ENCODE data around the gene BNC1.

DNA sequence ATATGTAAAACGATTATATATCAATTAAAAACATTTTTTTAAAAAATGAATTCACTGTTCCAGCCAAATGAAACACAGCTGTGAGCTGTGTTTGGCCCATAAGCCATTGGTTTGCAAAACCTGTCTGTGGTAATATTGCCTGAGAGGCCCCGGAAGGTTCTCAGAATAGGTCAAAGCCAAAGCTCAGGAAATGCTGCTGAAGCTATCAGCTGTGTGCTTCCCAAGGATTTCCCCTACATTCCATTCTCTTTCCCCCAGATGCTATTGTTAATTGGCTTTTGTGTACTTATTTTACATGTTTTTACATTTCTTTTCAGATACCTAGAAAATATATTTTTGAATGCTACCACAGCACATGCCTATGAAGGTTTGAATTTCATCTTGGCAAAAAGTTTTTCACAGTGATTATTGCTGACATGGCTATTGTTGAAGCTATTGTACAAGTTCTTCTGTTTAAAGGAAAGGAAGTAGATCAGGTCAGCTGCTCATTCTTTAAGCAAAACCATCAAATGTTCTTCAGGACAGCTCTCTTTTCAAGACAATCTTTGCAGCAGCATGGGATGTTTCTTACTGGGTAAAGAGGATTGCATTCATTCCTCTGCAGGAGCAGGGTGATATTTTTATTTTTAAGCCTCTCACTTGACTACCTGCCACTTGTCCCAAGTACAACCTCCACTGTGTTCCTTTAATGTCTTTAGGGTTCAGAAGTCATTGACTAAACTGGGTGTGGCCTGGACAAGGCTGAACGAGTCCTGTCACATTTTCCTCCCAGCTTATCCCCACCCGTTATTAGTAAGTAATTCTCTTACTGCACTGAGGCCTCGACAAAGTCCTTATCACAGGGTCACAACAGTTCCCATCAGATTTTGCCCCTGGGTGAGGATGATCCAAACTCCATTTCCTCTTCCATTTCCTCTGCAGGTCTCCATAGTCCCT lies 26.3 kb upstream of the BNC1 start:
- TF ChIP-seq, protein P1, sequence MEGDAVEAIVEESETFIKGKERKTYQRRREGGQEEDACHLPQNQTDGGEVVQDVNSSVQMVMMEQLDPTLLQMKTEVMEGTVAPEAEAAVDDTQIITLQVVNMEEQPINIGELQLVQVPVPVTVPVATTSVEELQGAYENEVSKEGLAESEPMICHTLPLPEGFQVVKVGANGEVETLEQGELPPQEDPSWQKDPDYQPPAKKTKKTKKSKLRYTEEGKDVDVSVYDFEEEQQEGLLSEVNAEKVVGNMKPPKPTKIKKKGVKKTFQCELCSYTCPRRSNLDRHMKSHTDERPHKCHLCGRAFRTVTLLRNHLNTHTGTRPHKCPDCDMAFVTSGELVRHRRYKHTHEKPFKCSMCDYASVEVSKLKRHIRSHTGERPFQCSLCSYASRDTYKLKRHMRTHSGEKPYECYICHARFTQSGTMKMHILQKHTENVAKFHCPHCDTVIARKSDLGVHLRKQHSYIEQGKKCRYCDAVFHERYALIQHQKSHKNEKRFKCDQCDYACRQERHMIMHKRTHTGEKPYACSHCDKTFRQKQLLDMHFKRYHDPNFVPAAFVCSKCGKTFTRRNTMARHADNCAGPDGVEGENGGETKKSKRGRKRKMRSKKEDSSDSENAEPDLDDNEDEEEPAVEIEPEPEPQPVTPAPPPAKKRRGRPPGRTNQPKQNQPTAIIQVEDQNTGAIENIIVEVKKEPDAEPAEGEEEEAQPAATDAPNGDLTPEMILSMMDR (IDR thresholded peaks at IDR 0.05), result no peak
- no peak for TF ChIP-seq EP300 (IDR thresholded peaks at IDR 0.05)
- no peak for TF ChIP-seq POLR2A (IDR thresholded peaks at IDR 0.05; ENCODE audit: low read depth)
- no peak for TF ChIP-seq POLR2AphosphoS5 (IDR thresholded peaks at IDR 0.05)

Data from esophagus muscularis mucosa (tissue), 4 donors.